ENCODE results near the gene SPHK1.

- no peak for TF ChIP-seq HDGF (IDR thresholded peaks at IDR 0.05; ENCODE audit: borderline replicate concordance)
- TF ChIP-seq FOXA1 (IDR thresholded peaks at IDR 0.05): no peak
Measured at GRCh38 chr17:76404976-76405563, 20.7 kb downstream of the SPHK1 start.
